GM12874 (cell line): Measurements from ENCODE around the gene TRMT44.

Experiments used
- CTCF ChIP-seq: IDR thresholded peaks from 2 replicates; pipeline ENCODE4 v1.5.1; 2011; ENCODE audit warnings: low read depth, mild to moderate bottlenecking, control low read depth, low read length, moderate library complexity; ENCODE audit not compliant: insufficient read depth

Gene TRMT44, protein sequence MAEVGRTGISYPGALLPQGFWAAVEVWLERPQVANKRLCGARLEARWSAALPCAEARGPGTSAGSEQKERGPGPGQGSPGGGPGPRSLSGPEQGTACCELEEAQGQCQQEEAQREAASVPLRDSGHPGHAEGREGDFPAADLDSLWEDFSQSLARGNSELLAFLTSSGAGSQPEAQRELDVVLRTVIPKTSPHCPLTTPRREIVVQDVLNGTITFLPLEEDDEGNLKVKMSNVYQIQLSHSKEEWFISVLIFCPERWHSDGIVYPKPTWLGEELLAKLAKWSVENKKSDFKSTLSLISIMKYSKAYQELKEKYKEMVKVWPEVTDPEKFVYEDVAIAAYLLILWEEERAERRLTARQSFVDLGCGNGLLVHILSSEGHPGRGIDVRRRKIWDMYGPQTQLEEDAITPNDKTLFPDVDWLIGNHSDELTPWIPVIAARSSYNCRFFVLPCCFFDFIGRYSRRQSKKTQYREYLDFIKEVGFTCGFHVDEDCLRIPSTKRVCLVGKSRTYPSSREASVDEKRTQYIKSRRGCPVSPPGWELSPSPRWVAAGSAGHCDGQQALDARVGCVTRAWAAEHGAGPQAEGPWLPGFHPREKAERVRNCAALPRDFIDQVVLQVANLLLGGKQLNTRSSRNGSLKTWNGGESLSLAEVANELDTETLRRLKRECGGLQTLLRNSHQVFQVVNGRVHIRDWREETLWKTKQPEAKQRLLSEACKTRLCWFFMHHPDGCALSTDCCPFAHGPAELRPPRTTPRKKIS

GRCh38 chr4:8440492-8441311 is at the start of gene TRMT44, which contains the start of gene ACOX3:
TRMT44 (plus strand) TSS chr4:8440777; CDS start chr4:8440823, 46 bp downstream.
ACOX3 (minus strand) TSS chr4:8440723; CDS start chr4:8416521, 24,202 bp downstream.
- no peak for TF ChIP-seq CTCF

DNA sequence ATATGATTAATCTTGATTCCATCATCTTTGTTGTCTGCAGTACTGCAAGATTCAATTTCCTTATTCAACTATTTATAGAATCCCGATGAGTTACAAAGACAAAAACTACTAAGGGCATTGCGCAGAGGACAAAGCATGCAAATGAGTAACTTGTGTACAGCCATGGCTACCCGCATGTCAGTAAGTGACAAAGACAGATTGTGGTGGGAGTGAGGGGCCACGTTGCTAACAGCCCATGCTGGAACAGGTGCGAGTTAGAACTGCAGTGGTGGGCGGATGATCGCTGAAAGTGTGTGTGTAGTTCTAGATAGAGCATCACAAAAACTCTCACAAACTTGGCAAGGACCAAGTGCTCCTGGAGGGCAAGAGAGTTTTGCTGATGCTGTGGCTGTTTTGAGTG is 49.5 kb upstream of the TRMT44 start:
- no peak for TF ChIP-seq CTCF

DNA sequence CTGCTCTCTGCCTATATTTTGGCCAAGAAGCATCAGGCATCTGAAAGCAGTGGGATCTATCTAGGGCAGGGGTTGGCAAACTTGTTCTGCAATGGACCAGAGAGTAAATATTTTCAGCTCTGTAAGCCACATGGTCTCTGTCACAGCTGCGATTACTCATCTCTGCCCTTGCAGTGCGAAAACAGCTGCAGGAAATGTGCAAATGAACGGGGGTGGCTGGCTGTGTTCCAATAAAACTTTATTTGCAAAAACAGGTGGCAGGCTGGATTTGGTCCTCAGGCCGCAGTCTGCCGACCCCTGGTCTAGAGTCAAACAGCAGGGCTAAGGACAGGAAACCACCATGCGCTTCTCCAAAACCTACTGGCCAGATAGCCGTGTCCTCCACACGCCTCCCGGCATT is 48.6 kb upstream of the TRMT44 start:
- TF ChIP-seq CTCF, result no peak

GRCh38 chr4:8392591-8393190 is 47.9 kb upstream of the TRMT44 start:
- no peak for TF ChIP-seq CTCF

GRCh38 chr4:8393593-8394038 is 47.0 kb upstream of the TRMT44 start:
- no peak for TF ChIP-seq CTCF

DNA sequence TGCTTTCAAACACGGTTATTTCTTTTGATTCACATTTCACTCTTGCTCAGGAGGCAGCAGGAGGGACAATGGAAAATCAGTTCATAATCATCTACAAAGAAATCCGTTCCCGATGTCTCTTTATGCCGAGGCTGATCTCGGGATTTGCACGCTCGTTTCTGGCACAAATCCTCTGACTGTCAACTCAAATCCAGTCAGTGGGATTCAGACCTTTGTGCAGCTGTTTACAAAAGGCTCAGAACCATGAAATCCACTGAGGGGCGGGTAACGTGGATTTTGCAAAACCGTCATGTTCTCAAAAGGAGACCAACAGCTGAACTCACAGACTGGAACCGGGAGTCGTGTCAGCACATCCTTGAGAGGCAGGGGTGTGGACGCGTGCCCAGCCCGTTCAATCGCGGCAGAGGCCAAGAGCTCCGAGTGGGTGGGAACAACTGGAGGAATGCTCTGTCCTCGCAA is 46.5 kb upstream of the TRMT44 start:
- TF ChIP-seq CTCF, result no peak
